HG02870 (cell line): ENCODE results near the gene FBXO40.

Experiments
- ATAC-seq: cut with Tn5 transposase; IDR thresholded peaks from one replicate; pipeline ENCODE4 v1.9.1; 2021; ENCODE audit warnings: mild to moderate bottlenecking, moderate library complexity; ENCODE audit not compliant: unreplicated experiment

FBXO40 gene

GRCh38 chr3:121619691-121620090 is 26.5 kb downstream of the FBXO40 start:
- no peak for ATAC-seq

- ATAC-seq, result no peak
Measured at GRCh38 chr3:121621491-121621890, 28.3 kb downstream of the FBXO40 start.

- no peak for ATAC-seq
Measured at GRCh38 chr3:121624147-121624899, 31.1 kb downstream of the FBXO40 start.

GRCh38 chr3:121626495-121626894 is 33.3 kb downstream of the FBXO40 start:
- no peak for ATAC-seq

GRCh38 chr3:121627211-121627610 is 34.0 kb downstream of the FBXO40 start:
- ATAC-seq, result no peak

GRCh38 chr3:121627622-121628021 is 34.4 kb downstream of the FBXO40 start:
- ATAC-seq, result no peak

- ATAC-seq, result no peak
Measured at GRCh38 chr3:121629601-121630000, 36.4 kb downstream of the FBXO40 start.

- no peak for ATAC-seq
Measured at GRCh38 chr3:121630355-121630754, 37.2 kb downstream of the FBXO40 start.

- no peak for ATAC-seq
Measured at GRCh38 chr3:121637922-121638321, 44.7 kb downstream of the FBXO40 start.

GRCh38 chr3:121641127-121641526 is 47.9 kb downstream of the FBXO40 start:
- ATAC-seq, result no peak

- no peak for ATAC-seq
Measured at GRCh38 chr3:121642601-121643314, 49.6 kb downstream of the FBXO40 start.

- ATAC-seq, result no peak
Measured at GRCh38 chr3:121645054-121645453, 51.9 kb downstream of the FBXO40 start.

- no peak for ATAC-seq
Measured at GRCh38 chr3:121648219-121648958, 55.2 kb downstream of the FBXO40 start.

GRCh38 chr3:121649645-121650044 is 56.5 kb downstream of the FBXO40 start:
- ATAC-seq, result no peak

- ATAC-seq, result no peak
Measured at GRCh38 chr3:121651684-121652083, 58.5 kb downstream of the FBXO40 start.

GRCh38 chr3:121654493-121655385 is 61.6 kb downstream of the FBXO40 start:
- peak; percentile 95 for ATAC-seq

GRCh38 chr3:121658716-121659435 is 65.7 kb downstream of the FBXO40 start:
- no peak for ATAC-seq

- ATAC-seq, result no peak
Measured at GRCh38 chr3:121659586-121659985, 66.4 kb downstream of the FBXO40 start.

GRCh38 chr3:121660356-121661171 is 67.4 kb downstream of the FBXO40 start, which contains the start of gene HCLS1:
Gene HCLS1 (minus strand): TSS chr3:121660903. CDS start chr3:121658347, 2,556 bp downstream.
- ATAC-seq, result peak; percentile 80
